HT-29 (cell line): Measurements from ENCODE around the gene ZNF609. TPM values are rescaled to one million over a fixed set of nuclear protein-coding genes. Genes with fewer than 3 reads are reported as not detected.

Experiments used
- DNase-seq: peaks from one replicate; pipeline ENCODE4 v3.0.0-alpha.2; 2015; ENCODE audit warnings: low spot score
- total RNA-seq: library from RNA; depleted of rRNA; stranded (reverse); fragments of >200 nt; shearing (Covaris generic); gene quantifications from 2 replicates; pipeline ENCODE4 v1.2.3, GENCODE V29; 2014

Gene ZNF609
- total RNA-seq, 1 experiment from 2014 or later = 22.8 TPM

- no peak for DNase-seq
These were observed 191.3 kb downstream of the ZNF609 start for GRCh38 chr15:64651601-64652191.

- DNase-seq = peak; percentile 57
These were observed 193.4 kb downstream of the ZNF609 start for GRCh38 chr15:64653757-64654156.

GRCh38 chr15:64656508-64656907 lies 196.1 kb downstream of the ZNF609 start:
- no peak for DNase-seq

GRCh38 chr15:64665179-64665578 lies 204.8 kb downstream of the ZNF609 start:
- DNase-seq = no peak

GRCh38 chr15:64667736-64668161 lies 207.4 kb downstream of the ZNF609 start:
- DNase-seq = no peak

GRCh38 chr15:64673866-64674265 lies 213.5 kb downstream of the ZNF609 start:
- DNase-seq = no peak

- DNase-seq = no peak
These were observed 217.9 kb downstream of the ZNF609 start for GRCh38 chr15:64678126-64678819.

- no peak for DNase-seq
These were observed 219.7 kb downstream of the ZNF609 start for GRCh38 chr15:64680097-64680496.

- DNase-seq = peak; percentile 88
These were observed 221.1 kb downstream of the ZNF609 start for GRCh38 chr15:64681424-64682024.

- DNase-seq = no peak
These were observed 221.9 kb downstream of the ZNF609 start for GRCh38 chr15:64682255-64682654.

GRCh38 chr15:64683378-64683777 lies 223.0 kb downstream of the ZNF609 start:
- no peak for DNase-seq

GRCh38 chr15:64685230-64685888 lies 225.0 kb downstream of the ZNF609 start:
- DNase-seq = no peak

- DNase-seq = peak; percentile 77
These were observed 225.9 kb downstream of the ZNF609 start for GRCh38 chr15:64686130-64686735.

- no peak for DNase-seq
These were observed 226.8 kb downstream of the ZNF609 start for GRCh38 chr15:64687172-64687571.

GRCh38 chr15:64687688-64688087 lies 227.3 kb downstream of the ZNF609 start:
- no peak for DNase-seq

- DNase-seq = no peak
These were observed 228.4 kb downstream of the ZNF609 start for GRCh38 chr15:64688770-64689169.

- DNase-seq = no peak
These were observed 229.6 kb downstream of the ZNF609 start for GRCh38 chr15:64690008-64690407.

- DNase-seq = peak; percentile 31
These were observed 230.4 kb downstream of the ZNF609 start for GRCh38 chr15:64690578-64691296.

GRCh38 chr15:64691896-64692565 lies 231.7 kb downstream of the ZNF609 start:
- DNase-seq = no peak

- no peak for DNase-seq
These were observed 232.8 kb downstream of the ZNF609 start for GRCh38 chr15:64693134-64693533.

- no peak for DNase-seq
These were observed 234.4 kb downstream of the ZNF609 start for GRCh38 chr15:64694816-64695215.
